DND-41 (cell line): ENCODE data around the gene UBXN4.

Experiments
- ATAC-seq: fragments of 200-7000 bp; cut with Tn5 transposase; 3 replicates; pipeline ENCODE4 v1.9.1; 2021; ENCODE audit warnings: low read depth; ENCODE audit not compliant: insufficient read depth
- DNase-seq: peaks from one replicate; pipeline ENCODE4 v3.0.0-alpha.2; 2020
- H2AFZ ChIP-seq: 2 replicates; pipeline ENCODE4 v1.6.0; 2012; ENCODE audit warnings: low read depth, low read length
- H3K27ac ChIP-seq: 2 replicates; pipeline ENCODE4 v1.5.1; 2012; ENCODE audit warnings: low read length, inconsistent platforms
- H3K27me3 ChIP-seq: fragments of 200-600 bp; sonication (generic); 2 replicates; pipeline ENCODE4 v1.6.0; 2012; ENCODE audit warnings: low read length, mild to moderate bottlenecking, inconsistent platforms; ENCODE audit not compliant: insufficient read depth, poor library complexity
- H3K36me3 ChIP-seq: 2 replicates; pipeline ENCODE4 v1.5.1; 2012; ENCODE audit warnings: low read length, inconsistent platforms; ENCODE audit not compliant: insufficient read depth
- H3K4me1 ChIP-seq: 2 replicates; pipeline ENCODE4 v1.5.1; 2012; ENCODE audit warnings: mild to moderate bottlenecking, low read length; ENCODE audit not compliant: insufficient read depth
- H3K4me2 ChIP-seq: 2 replicates; pipeline ENCODE4 v1.6.0; 2012; ENCODE audit warnings: mild to moderate bottlenecking, moderate library complexity, low read length, inconsistent platforms; ENCODE audit not compliant: insufficient read depth
- H3K4me3 ChIP-seq, 2 experiments: fragments of 200-600 bp in 1 of 2; shearing (Covaris generic) in 1 of 2; 2 replicates each; pipeline ENCODE4 v1.5.1; 2012 to 2016; ENCODE audit warnings: inconsistent platforms in 2 of 2, low read length in 2 of 2, mild to moderate bottlenecking in 2 of 2, low read depth in 1 of 2, moderate library complexity in 1 of 2
- H3K79me2 ChIP-seq: 2 replicates; pipeline ENCODE4 v1.6.0; 2012; ENCODE audit warnings: low read length, inconsistent platforms; ENCODE audit not compliant: insufficient read depth
- H3K9ac ChIP-seq: 2 replicates; pipeline ENCODE4 v1.6.0; 2012; ENCODE audit warnings: low read depth, mild to moderate bottlenecking, inconsistent platforms, low read length, moderate library complexity
- H3K9me3 ChIP-seq: 2 replicates; pipeline ENCODE4 v1.5.1; 2012; ENCODE audit warnings: low read length, moderate library complexity, mild to moderate bottlenecking, inconsistent platforms; ENCODE audit not compliant: insufficient read depth, severe bottlenecking
- H4K20me1 ChIP-seq: 2 replicates; pipeline ENCODE4 v1.6.0; 2012; ENCODE audit warnings: low read length; ENCODE audit not compliant: insufficient read depth
- EZH2 ChIP-seq: IDR thresholded peaks from 3 replicates; pipeline ENCODE4 v1.6.1; 2012; ENCODE audit warnings: borderline replicate concordance, low read depth, mild to moderate bottlenecking, moderate library complexity, low read length, inconsistent platforms; ENCODE audit not compliant: severe bottlenecking
- TF ChIP-seq, protein P1 (sequence below): IDR thresholded peaks from 2 replicates; pipeline ENCODE4 v1.5.1; 2012; ENCODE audit warnings: borderline replicate concordance, low read length, moderate library complexity, mild to moderate bottlenecking; ENCODE audit not compliant: poor library complexity, severe bottlenecking; ENCODE audit errors: extremely low read depth

The UBXN4 gene

DNA sequence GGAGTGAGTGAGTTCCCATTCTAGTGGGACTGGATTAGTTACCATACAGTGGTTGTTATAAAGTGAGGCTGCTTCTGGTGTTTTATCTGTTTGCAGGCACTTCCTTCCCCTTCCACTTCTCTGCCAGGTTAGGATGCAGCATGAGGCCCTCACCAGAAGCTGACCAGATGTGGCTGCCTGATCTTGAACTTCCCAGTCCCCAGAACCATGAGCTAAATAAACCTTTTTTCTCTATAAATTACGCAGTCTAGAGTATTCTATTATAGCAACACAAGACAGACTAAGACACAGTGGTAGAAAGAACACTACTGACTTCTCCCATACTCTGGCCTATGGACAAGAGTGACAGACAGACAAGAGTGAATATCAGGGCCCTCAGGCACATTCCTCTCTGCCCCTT, 81.2 kb downstream of the UBXN4 start:
- H3K36me3 ChIP-seq, result peaks cover 27% of the 10 kb centered on the region
- peak overlapping the region; percentile 97 for H3K27ac ChIP-seq
- H3K4me1 ChIP-seq, result peaks cover 89% of the 10 kb centered on the region
- peaks cover 9% of the 10 kb centered on the region for H3K9me3 ChIP-seq
- H3K4me3 ChIP-seq, result peak overlapping the region in 1 of 2 experiments; percentile 61; a peak in 2 of 4 replicates
- no peaks in the 10 kb centered on the region for H4K20me1 ChIP-seq
- no peak overlapping the region for H2AFZ ChIP-seq
- no peaks in the 10 kb centered on the region for H3K27me3 ChIP-seq
- H3K79me2 ChIP-seq, result peaks cover 53% of the 10 kb centered on the region
- ATAC-seq, result no peak
- peak overlapping the region; percentile 72 for H3K4me2 ChIP-seq
- TF ChIP-seq, protein P1, sequence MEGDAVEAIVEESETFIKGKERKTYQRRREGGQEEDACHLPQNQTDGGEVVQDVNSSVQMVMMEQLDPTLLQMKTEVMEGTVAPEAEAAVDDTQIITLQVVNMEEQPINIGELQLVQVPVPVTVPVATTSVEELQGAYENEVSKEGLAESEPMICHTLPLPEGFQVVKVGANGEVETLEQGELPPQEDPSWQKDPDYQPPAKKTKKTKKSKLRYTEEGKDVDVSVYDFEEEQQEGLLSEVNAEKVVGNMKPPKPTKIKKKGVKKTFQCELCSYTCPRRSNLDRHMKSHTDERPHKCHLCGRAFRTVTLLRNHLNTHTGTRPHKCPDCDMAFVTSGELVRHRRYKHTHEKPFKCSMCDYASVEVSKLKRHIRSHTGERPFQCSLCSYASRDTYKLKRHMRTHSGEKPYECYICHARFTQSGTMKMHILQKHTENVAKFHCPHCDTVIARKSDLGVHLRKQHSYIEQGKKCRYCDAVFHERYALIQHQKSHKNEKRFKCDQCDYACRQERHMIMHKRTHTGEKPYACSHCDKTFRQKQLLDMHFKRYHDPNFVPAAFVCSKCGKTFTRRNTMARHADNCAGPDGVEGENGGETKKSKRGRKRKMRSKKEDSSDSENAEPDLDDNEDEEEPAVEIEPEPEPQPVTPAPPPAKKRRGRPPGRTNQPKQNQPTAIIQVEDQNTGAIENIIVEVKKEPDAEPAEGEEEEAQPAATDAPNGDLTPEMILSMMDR, result no peak
- no peak for TF ChIP-seq EZH2
- no peak for DNase-seq
- H3K9ac ChIP-seq, result peak overlapping the region; percentile 63

DNA sequence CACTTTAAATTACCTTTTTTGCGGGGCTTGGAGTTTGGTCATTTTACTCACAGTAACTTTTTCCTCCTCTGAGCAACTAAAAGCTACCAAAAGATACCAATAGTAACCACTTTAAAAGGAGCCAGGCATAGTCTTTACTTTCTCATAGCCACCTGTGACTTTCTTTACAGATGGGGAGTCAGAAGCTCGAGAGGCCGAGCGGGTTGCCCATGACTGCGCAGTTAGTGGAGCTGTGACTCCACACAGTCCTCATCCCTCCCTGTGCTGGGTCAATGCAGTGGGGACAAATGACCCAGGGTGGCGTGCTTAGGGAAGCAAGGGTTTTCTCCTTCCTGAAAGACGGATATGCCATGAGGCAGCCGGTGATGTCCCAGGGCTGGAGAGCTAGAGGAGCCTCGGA, 83.5 kb downstream of the UBXN4 start:
- peak overlapping the region; percentile 27; the same call in 1 of the 2 replicates for H2AFZ ChIP-seq
- peaks cover 58% of the 10 kb centered on the region for H3K79me2 ChIP-seq
- H3K36me3 ChIP-seq, result peaks cover 36% of the 10 kb centered on the region
- ATAC-seq (peak; percentile 49), DNase-seq (no peak)
- H3K4me3 ChIP-seq, result peak overlapping the region in 1 of 2 experiments; percentile 47; a peak in 2 of 4 replicates
- H3K4me2 ChIP-seq, result peak overlapping the region; percentile 72
- no peak for TF ChIP-seq EZH2
- TF ChIP-seq, protein P1, result no peak
- H4K20me1 ChIP-seq, result no peaks in the 10 kb centered on the region
- H3K9ac ChIP-seq, result peak overlapping the region; percentile 63
- peaks cover 75% of the 10 kb centered on the region for H3K4me1 ChIP-seq
- peak overlapping the region; percentile 97 for H3K27ac ChIP-seq
- H3K9me3 ChIP-seq, result peaks cover 9% of the 10 kb centered on the region
- H3K27me3 ChIP-seq, result no peaks in the 10 kb centered on the region

DNA sequence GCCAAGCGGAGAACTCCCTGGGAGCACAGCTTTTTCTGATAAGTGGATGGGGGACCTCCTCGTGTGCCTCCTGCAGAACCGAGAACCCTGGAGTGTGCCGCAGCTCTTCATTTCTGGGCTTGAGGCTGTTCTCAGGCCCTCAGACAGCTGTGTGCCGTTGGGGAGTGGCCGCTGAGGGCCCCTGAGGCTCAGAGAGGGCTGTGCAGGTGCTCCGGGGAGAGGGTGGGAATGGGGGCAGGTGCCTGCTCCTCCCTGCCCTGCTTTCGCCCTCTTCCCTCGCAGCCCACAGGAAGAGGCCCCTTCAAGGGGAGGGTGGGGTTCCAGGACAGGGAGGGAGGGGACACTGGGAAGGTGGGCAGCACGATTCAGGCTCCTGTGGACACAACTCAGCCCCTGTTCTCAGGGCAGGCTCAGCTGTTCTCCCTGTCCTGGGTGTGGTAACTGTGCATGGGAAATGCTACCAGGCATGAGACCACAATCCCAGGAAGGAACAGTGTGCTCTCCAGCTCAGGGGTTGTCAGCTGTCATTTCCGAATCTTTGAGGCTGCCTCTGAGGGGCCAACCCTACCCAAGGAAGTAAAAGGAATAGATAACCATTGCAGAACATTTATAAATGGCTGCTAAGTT, 84.0 kb downstream of the UBXN4 start:
- H4K20me1 ChIP-seq, result no peaks in the 10 kb centered on the region
- peak overlapping the region; percentile 72 for H3K4me2 ChIP-seq
- peak overlapping the region; percentile 27; the same call in 1 of the 2 replicates for H2AFZ ChIP-seq
- peak overlapping the region; percentile 97 for H3K27ac ChIP-seq
- H3K36me3 ChIP-seq, result peaks cover 39% of the 10 kb centered on the region
- H3K27me3 ChIP-seq, result no peaks in the 10 kb centered on the region
- H3K79me2 ChIP-seq, result peaks cover 53% of the 10 kb centered on the region
- ATAC-seq (peak; percentile 84), DNase-seq (peak; percentile 94)
- peak overlapping the region in 1 of 2 experiments; percentile 47; a peak in 2 of 4 replicates for H3K4me3 ChIP-seq
- peaks cover 9% of the 10 kb centered on the region for H3K9me3 ChIP-seq
- peak overlapping the region; percentile 63 for H3K9ac ChIP-seq
- H3K4me1 ChIP-seq, result peaks cover 70% of the 10 kb centered on the region
- TF ChIP-seq, protein P1, result no peak
- no peak for TF ChIP-seq EZH2
